Measurements from ENCODE around the gene HES1.
A peak's percentile ranks its signal among the peaks of the same experiment; 100 is the strongest.

Gene HES1

DNA sequence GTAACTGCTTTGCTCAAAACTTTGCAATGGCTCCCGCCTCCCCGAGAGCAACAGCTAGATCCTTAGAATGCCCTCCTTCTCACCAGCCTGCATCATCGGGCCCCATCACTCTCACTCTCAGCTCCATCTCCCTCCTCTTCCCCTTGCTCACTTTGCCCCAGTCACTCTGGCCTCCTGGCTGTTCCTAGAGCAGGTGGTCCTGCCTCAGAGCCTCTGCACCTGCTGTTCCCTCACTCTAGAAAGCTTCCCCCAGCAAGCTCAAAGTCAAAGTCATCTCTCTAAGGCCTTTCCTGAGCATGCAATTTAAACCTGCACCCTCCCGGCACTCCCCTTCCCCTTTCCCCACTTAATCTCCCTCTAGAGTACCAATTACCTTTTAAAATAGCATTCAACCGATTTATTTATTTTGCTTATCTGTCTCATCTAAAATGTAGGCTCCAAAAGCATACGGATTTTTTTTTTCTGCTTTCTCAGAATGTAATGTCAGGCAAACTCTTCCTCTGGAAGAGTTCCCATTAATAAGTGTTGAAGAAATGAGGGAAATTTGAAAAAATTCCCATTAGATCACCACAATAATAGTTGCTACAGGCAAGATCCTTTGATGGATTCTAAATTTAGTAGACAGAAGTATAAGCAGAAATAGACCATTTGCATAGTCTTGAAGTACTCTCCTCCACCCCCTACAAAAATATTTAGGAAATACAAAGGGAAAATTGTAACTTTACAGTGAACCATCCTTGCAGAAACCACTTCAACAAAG, 15.9 kb upstream of the HES1 start:
- H3K36me3 ChIP-seq (ENCODE audit: low read length) = no peaks in the 10 kb centered on the region
- no peak overlapping the region for H2AFZ ChIP-seq (ENCODE audit: low read depth, low read length, severe bottlenecking)
- H3K9me2 ChIP-seq (replicated peaks; ENCODE audit: insufficient read depth, low read length) = no peaks in the 10 kb centered on the region
- no peaks in the 10 kb centered on the region for H3K79me2 ChIP-seq (ENCODE audit: insufficient read depth, low read length)
- peak overlapping the region; percentile 50 for H3K4me2 ChIP-seq (ENCODE audit: low read depth, low read length, poor library complexity, severe bottlenecking)
- no peak overlapping the region for H3K27ac ChIP-seq (ENCODE audit: low read depth, low read length)
- TF ChIP-seq, protein P1, sequence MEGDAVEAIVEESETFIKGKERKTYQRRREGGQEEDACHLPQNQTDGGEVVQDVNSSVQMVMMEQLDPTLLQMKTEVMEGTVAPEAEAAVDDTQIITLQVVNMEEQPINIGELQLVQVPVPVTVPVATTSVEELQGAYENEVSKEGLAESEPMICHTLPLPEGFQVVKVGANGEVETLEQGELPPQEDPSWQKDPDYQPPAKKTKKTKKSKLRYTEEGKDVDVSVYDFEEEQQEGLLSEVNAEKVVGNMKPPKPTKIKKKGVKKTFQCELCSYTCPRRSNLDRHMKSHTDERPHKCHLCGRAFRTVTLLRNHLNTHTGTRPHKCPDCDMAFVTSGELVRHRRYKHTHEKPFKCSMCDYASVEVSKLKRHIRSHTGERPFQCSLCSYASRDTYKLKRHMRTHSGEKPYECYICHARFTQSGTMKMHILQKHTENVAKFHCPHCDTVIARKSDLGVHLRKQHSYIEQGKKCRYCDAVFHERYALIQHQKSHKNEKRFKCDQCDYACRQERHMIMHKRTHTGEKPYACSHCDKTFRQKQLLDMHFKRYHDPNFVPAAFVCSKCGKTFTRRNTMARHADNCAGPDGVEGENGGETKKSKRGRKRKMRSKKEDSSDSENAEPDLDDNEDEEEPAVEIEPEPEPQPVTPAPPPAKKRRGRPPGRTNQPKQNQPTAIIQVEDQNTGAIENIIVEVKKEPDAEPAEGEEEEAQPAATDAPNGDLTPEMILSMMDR (IDR thresholded peaks at IDR 0.05; ENCODE audit: insufficient read depth, low read length, poor library complexity, severe bottlenecking) = no peak
- TF ChIP-seq EZH2phosphoT487 (conservative IDR thresholded peaks at IDR 0.05; ENCODE audit: low read length) = no peak
- no peaks in the 10 kb centered on the region for H3K9me3 ChIP-seq (ENCODE audit: insufficient read depth, low read length)
- no peak overlapping the region for H3K4me3 ChIP-seq (ENCODE audit: insufficient read depth, low read length, poor library complexity, severe bottlenecking)
- no peaks in the 10 kb centered on the region for H3F3A ChIP-seq (ENCODE audit: insufficient read depth)
- no peaks in the 10 kb centered on the region for H3K27me3 ChIP-seq (ENCODE audit: low read length)
- H4K20me1 ChIP-seq (ENCODE audit: low read depth, low read length) = no peaks in the 10 kb centered on the region
- no peak overlapping the region for H3K9ac ChIP-seq (ENCODE audit: low read length)

DNA sequence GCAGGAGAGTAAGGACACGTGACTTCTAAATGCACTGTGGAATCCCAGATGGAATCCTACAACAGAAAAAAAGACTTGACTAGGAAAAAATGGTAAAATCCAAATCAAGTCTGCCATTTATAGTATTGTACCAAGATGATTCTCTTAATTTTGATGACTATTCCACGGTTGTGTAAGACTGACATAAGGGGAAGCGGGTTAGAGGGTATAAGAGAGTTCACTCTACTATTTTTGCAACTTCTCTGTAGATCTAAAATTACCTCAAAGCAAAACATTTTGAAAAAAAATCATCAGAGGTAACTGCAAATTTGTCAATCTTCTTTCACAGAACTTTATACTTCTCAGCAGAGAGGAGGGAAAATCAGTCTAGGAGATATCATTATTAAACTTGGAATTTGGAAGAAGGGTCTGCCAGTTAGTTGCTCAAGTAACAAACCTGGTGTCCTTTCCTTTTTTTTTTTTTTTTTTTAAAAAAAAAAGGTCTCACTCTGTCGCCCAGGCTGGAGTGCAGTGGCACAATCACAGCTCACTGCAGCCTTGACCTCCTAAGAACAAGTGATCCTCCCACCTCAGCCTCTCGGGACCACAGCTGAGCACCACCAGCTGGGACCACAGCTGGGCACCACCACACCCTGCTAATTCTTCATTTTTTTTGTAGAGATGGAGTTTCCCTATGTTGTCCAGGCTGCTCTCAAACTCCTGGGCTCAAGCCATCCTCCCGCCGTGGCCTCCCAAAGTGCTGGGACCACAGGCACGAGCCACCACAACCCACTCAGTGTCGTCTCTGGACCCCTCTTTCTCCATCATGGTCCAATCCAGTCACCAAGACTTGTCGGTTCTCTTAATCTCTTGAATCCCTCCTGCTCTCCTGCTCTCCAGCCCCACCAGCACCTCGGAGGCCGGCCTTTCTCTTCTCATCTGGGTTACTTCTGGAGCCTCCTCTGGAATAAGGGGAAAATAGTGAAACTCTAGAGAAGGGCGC, 14.9 kb upstream of the HES1 start:
- no peaks in the 10 kb centered on the region for H3K9me3 ChIP-seq (ENCODE audit: insufficient read depth, low read length)
- H4K20me1 ChIP-seq (ENCODE audit: low read depth, low read length) = no peaks in the 10 kb centered on the region
- H3K36me3 ChIP-seq (ENCODE audit: low read length) = no peaks in the 10 kb centered on the region
- H3K4me2 ChIP-seq (ENCODE audit: low read depth, low read length, poor library complexity, severe bottlenecking) = peak overlapping the region; percentile 50
- TF ChIP-seq, protein P1 (IDR thresholded peaks at IDR 0.05; ENCODE audit: insufficient read depth, low read length, poor library complexity, severe bottlenecking) = no peak
- no peak for TF ChIP-seq EZH2phosphoT487 (conservative IDR thresholded peaks at IDR 0.05; ENCODE audit: low read length)
- H3K4me3 ChIP-seq (ENCODE audit: insufficient read depth, low read length, poor library complexity, severe bottlenecking) = no peak overlapping the region
- H3K27ac ChIP-seq (ENCODE audit: low read depth, low read length) = no peak overlapping the region
- H3F3A ChIP-seq (ENCODE audit: insufficient read depth) = no peaks in the 10 kb centered on the region
- no peak overlapping the region for H2AFZ ChIP-seq (ENCODE audit: low read depth, low read length, severe bottlenecking)
- no peaks in the 10 kb centered on the region for H3K27me3 ChIP-seq (ENCODE audit: low read length)
- H3K9me2 ChIP-seq (replicated peaks; ENCODE audit: insufficient read depth, low read length) = no peaks in the 10 kb centered on the region
- H3K9ac ChIP-seq (ENCODE audit: low read length) = no peak overlapping the region
- no peaks in the 10 kb centered on the region for H3K79me2 ChIP-seq (ENCODE audit: insufficient read depth, low read length)

DNA sequence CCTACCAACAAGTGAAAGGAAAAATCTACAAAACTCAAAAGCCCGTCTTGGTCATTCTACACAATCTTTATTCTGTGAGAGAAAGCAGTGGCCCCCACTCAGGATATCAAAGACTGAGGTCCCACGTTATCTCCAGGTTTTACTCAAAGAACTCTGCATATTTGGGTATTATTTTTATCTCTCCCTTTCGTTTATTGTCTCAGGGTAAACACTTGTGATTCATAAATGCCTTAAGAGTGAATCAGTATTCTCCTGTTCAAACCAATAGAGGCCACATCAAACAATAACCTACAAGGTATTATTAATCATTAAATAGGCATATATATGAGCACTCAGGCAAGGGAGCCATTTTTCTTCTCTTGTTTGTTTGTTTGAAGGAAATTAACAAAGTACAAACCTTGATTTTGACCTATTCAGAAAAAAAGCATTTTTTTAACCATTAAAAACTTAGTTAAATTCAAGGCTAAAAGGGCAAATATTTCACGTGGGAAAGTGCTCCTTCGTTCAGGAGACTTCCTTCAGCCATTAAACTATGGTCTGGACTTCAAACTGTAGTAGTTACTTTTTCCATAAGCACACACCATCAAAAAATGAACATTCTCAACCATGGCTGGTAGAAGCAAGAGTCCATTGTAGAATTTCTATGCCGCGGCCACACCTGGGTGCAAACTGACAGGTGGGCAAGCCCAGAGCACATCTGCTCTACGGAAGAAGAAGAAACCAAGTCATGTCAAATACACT, 13.9 kb upstream of the HES1 start:
- no peaks in the 10 kb centered on the region for H4K20me1 ChIP-seq (ENCODE audit: low read depth, low read length)
- H3K4me3 ChIP-seq (ENCODE audit: insufficient read depth, low read length, poor library complexity, severe bottlenecking) = no peak overlapping the region
- TF ChIP-seq, protein P1 (IDR thresholded peaks at IDR 0.05; ENCODE audit: insufficient read depth, low read length, poor library complexity, severe bottlenecking) = no peak
- TF ChIP-seq EZH2phosphoT487 (conservative IDR thresholded peaks at IDR 0.05; ENCODE audit: low read length) = no peak
- no peak overlapping the region for H3K4me2 ChIP-seq (ENCODE audit: low read depth, low read length, poor library complexity, severe bottlenecking)
- no peak overlapping the region for H3K9ac ChIP-seq (ENCODE audit: low read length)
- no peaks in the 10 kb centered on the region for H3K9me3 ChIP-seq (ENCODE audit: insufficient read depth, low read length)
- H3F3A ChIP-seq (ENCODE audit: insufficient read depth) = no peaks in the 10 kb centered on the region
- no peak overlapping the region for H2AFZ ChIP-seq (ENCODE audit: low read depth, low read length, severe bottlenecking)
- H3K36me3 ChIP-seq (ENCODE audit: low read length) = no peaks in the 10 kb centered on the region
- no peaks in the 10 kb centered on the region for H3K9me2 ChIP-seq (replicated peaks; ENCODE audit: insufficient read depth, low read length)
- H3K27me3 ChIP-seq (ENCODE audit: low read length) = no peaks in the 10 kb centered on the region
- no peaks in the 10 kb centered on the region for H3K79me2 ChIP-seq (ENCODE audit: insufficient read depth, low read length)
- no peak overlapping the region for H3K27ac ChIP-seq (ENCODE audit: low read depth, low read length)

Measured in SU-DHL-6 (cell line).